ENCODE measurements around the gene NR4A1. TPM values are rescaled to one million over a fixed set of nuclear protein-coding genes. Genes with fewer than 3 reads are reported as not detected.
"Not testable (repeated sequence)": the region's sequence is repeated elsewhere in the genome, so short reads cannot be mapped to it uniquely, and the experiment has no call there.

Gene NR4A1
- total RNA-seq, 1 donor from 2014 or later = 26.5 TPM

DNA sequence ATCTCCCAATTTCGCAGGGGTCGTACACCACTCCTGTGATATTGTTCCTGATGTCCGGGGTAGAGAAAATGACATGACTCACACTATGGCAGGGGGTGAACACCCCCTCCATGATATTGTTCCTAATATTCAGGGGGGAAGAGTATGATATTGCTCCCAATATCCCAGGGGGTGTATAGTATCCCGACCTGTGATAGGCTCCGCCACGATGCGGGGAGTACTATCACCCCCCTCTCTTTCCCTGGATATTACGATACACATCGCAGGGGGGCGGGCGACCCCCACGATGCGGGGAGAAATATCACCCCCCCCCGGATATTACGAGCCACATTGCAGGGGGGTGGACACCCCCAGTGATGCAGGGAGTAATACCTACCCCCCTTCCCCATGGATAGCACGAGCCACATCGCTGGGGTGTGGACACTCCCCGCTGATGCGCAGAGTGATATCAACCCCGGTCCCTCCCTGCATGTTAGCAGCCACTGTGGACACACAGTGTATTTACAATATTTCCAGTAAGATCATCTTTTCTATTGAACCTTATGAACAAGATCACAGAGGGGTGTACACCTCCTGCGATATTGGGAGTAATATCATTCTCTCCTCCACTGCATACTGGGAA, 45.9 kb downstream of the NR4A1 start:
- no peak for DNase-seq (ENCODE audit: low spot score)

DNA sequence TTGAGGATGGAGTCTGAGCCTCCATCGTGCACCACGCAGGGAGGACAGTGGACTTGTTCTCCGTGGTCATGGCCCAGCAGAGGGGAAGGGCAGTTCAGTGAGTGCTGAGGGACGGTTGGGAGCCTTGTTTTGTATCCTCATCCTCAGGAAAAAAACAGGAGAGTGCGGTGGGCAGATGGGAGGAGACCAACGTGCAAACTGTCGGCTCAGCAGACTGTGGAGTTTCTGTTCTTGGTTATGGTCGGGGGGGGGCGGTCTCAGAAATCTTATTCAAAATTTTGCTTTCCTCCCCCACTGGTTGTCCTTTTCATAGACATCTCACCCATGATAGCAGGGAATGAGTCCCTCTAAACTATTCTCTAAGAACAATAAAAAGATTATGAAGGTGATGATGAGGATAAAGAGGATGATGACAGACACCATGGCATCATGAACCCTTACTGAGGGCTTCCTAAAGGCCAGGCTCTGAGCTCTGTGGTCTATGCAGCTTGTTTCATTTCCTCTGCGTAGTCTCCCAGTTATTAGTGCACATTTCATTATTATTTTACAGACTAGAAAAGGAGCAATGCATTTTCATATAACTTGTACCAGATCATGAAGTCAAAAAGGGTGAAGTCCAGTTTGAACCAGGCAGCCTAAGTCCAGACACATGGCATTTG, 53.3 kb downstream of the NR4A1 start:
- DNase-seq (ENCODE audit: low spot score) = not testable (repeated sequence)

Other genes starting within 250 kb of the NR4A1 start
- gene FIGNL2, start 202.7 kb upstream of the NR4A1 start, total RNA-seq (ENCODE audit: insufficient read depth, low replicate concordance) = 0.48 TPM
- gene ANKRD33, start 163.3 kb upstream of the NR4A1 start, total RNA-seq (ENCODE audit: insufficient read depth, low replicate concordance) = 2.9 TPM
- gene ACVRL1, start 143.9 kb upstream of the NR4A1 start, total RNA-seq (ENCODE audit: insufficient read depth, low replicate concordance) = 37.6 TPM
- gene ACVR1B, start 99.7 kb upstream of the NR4A1 start, total RNA-seq (ENCODE audit: insufficient read depth, low replicate concordance) = 34.9 TPM
- 2.6 TPM for gene TAMALIN, start 44.5 kb upstream of the NR4A1 start, total RNA-seq (ENCODE audit: insufficient read depth, low replicate concordance)
- 22.6 TPM for gene ATG101, start 18.5 kb downstream of the NR4A1 start, total RNA-seq (ENCODE audit: insufficient read depth, low replicate concordance)
- not detected for gene SMIM41, start 28.3 kb downstream of the NR4A1 start, total RNA-seq (ENCODE audit: insufficient read depth, low replicate concordance)
- not detected for gene KRT80, start 140.6 kb downstream of the NR4A1 start, total RNA-seq (ENCODE audit: insufficient read depth, low replicate concordance)
- gene KRT7, start 181.8 kb downstream of the NR4A1 start, total RNA-seq (ENCODE audit: insufficient read depth, low replicate concordance) = 7.7 TPM
- not detected for gene KRT86, start 223.2 kb downstream of the NR4A1 start, total RNA-seq (ENCODE audit: insufficient read depth, low replicate concordance)
- gene KRT81, start 240.1 kb downstream of the NR4A1 start, total RNA-seq (ENCODE audit: insufficient read depth, low replicate concordance) = 2.9 TPM